Kasumi-1 (cell line): ENCODE results near the gene CADPS.
A peak's percentile ranks its signal among the peaks of the same experiment; 100 is the strongest.

Experiments used
- DNase-seq, 2 experiments: peaks; one replicate each; lab custom pipeline; 2025; lab: John Stamatoyannopoulos, UW

Gene CADPS

GRCh38 chr3:62502315-62503300 lies 372.6 kb downstream of the CADPS start:
- DNase-seq: no peak

GRCh38 chr3:62501289-62501668 lies 373.9 kb downstream of the CADPS start:
- no peak for DNase-seq

- no peak for DNase-seq
These were observed 374.5 kb downstream of the CADPS start for GRCh38 chr3:62500556-62501288.

GRCh38 chr3:62497156-62497555 lies 378.1 kb downstream of the CADPS start:
- no peak for DNase-seq

GRCh38 chr3:62496503-62496902 lies 378.7 kb downstream of the CADPS start:
- no peak for DNase-seq

GRCh38 chr3:62493109-62493801 lies 382.0 kb downstream of the CADPS start:
- DNase-seq: peak; percentile 8 to 19

GRCh38 chr3:62482961-62483360 lies 392.3 kb downstream of the CADPS start:
- no peak for DNase-seq

- no peak for DNase-seq
These were observed 393.3 kb downstream of the CADPS start for GRCh38 chr3:62481962-62482361.

- DNase-seq: no peak
These were observed 395.2 kb downstream of the CADPS start for GRCh38 chr3:62480056-62480455.

GRCh38 chr3:62479326-62479725 lies 395.9 kb downstream of the CADPS start:
- DNase-seq: no peak

GRCh38 chr3:62475306-62475705 lies 399.9 kb downstream of the CADPS start:
- DNase-seq: no peak

- no peak for DNase-seq
These were observed 407.1 kb downstream of the CADPS start for GRCh38 chr3:62467966-62468722.

GRCh38 chr3:62462788-62463187 lies 412.4 kb downstream of the CADPS start:
- no peak for DNase-seq

- no peak for DNase-seq
These were observed 413.0 kb downstream of the CADPS start for GRCh38 chr3:62462104-62462762.

GRCh38 chr3:62454916-62455315 lies 420.3 kb downstream of the CADPS start:
- no peak for DNase-seq

GRCh38 chr3:62453448-62453847 lies 421.8 kb downstream of the CADPS start:
- no peak for DNase-seq

- DNase-seq: no peak
These were observed 423.9 kb downstream of the CADPS start for GRCh38 chr3:62451211-62451887.

- DNase-seq: no peak
These were observed 428.8 kb downstream of the CADPS start for GRCh38 chr3:62446337-62446940.

GRCh38 chr3:62445275-62445674 lies 429.9 kb downstream of the CADPS start:
- peak in 1 of 2 experiments; percentile 40 for DNase-seq

GRCh38 chr3:62439978-62440377 lies 435.2 kb downstream of the CADPS start:
- no peak for DNase-seq
